GM06990 (cell line): ENCODE data around the gene NDUFA13.

Source experiments
- DNase-seq: peaks from one replicate; pipeline ENCODE4 v3.0.0-alpha.2; 2011; ENCODE audit not compliant: insufficient read length; ENCODE audit errors: extremely low read depth
- H3K27me3 ChIP-seq: replicated peaks from 2 replicates; pipeline ENCODE4 v1.6.0; 2011; ENCODE audit warnings: low read length; ENCODE audit not compliant: control insufficient read depth, insufficient read depth
- H3K36me3 ChIP-seq: 2 replicates; pipeline ENCODE4 v1.5.1; 2011; ENCODE audit warnings: low read length; ENCODE audit not compliant: control insufficient read depth, insufficient read depth
- H3K4me3 ChIP-seq: replicated peaks from 2 replicates; pipeline ENCODE4 v1.5.1; 2011; ENCODE audit warnings: low read depth, mild to moderate bottlenecking, control low read depth, low read length
- CTCF ChIP-seq: IDR thresholded peaks from 2 replicates; pipeline ENCODE4 v1.5.1; 2011; ENCODE audit warnings: low read length, control low read depth, mild to moderate bottlenecking, inconsistent platforms; ENCODE audit not compliant: insufficient read depth, poor library complexity, severe bottlenecking

The NDUFA13 gene

GRCh38 chr19:19485998-19486290 is 30.1 kb upstream of the NDUFA13 start:
- Histone ChIP-seq H3K27me3 (no peaks in the 10 kb centered on the region), H3K4me3 (no peak overlapping the region), H3K36me3 (peaks cover 18% of the 10 kb centered on the region)
- TF ChIP-seq CTCF = no peak
- DNase-seq = no peak

- no peak for TF ChIP-seq CTCF
- no peak for DNase-seq
- H3K4me3 ChIP-seq = no peak overlapping the region
- H3K36me3 ChIP-seq = peaks cover 18% of the 10 kb centered on the region
- no peaks in the 10 kb centered on the region for H3K27me3 ChIP-seq
Observed at GRCh38 chr19:19486343-19487076, 29.5 kb upstream of the NDUFA13 start.

- H3K27me3 ChIP-seq = no peaks in the 10 kb centered on the region
- no peak for DNase-seq
- H3K4me3 ChIP-seq = no peak overlapping the region
- no peak for TF ChIP-seq CTCF
- H3K36me3 ChIP-seq = peaks cover 21% of the 10 kb centered on the region
Observed at GRCh38 chr19:19487077-19487949, 28.7 kb upstream of the NDUFA13 start.

- Histone ChIP-seq H3K27me3 (no peaks in the 10 kb centered on the region), H3K36me3 (peaks cover 24% of the 10 kb centered on the region), H3K4me3 (no peak overlapping the region)
- TF ChIP-seq CTCF = no peak
- no peak for DNase-seq
Observed at GRCh38 chr19:19487950-19488874, 27.8 kb upstream of the NDUFA13 start.

GRCh38 chr19:19488875-19489690 is 26.9 kb upstream of the NDUFA13 start:
- Histone ChIP-seq H3K27me3 (no peaks in the 10 kb centered on the region), H3K4me3 (no peak overlapping the region), H3K36me3 (peaks cover 24% of the 10 kb centered on the region)
- TF ChIP-seq CTCF = no peak
- peak; percentile 75 for DNase-seq
